ENCODE measurements around the gene ASB10. TPM values are rescaled to one million over a fixed set of nuclear protein-coding genes. Genes with fewer than 3 reads are reported as not detected.

ASB10 gene
- total and polyA plus RNA-seq, 2 of the 4 experiments (the other 2 are of a cell fraction), result not detected

DNA sequence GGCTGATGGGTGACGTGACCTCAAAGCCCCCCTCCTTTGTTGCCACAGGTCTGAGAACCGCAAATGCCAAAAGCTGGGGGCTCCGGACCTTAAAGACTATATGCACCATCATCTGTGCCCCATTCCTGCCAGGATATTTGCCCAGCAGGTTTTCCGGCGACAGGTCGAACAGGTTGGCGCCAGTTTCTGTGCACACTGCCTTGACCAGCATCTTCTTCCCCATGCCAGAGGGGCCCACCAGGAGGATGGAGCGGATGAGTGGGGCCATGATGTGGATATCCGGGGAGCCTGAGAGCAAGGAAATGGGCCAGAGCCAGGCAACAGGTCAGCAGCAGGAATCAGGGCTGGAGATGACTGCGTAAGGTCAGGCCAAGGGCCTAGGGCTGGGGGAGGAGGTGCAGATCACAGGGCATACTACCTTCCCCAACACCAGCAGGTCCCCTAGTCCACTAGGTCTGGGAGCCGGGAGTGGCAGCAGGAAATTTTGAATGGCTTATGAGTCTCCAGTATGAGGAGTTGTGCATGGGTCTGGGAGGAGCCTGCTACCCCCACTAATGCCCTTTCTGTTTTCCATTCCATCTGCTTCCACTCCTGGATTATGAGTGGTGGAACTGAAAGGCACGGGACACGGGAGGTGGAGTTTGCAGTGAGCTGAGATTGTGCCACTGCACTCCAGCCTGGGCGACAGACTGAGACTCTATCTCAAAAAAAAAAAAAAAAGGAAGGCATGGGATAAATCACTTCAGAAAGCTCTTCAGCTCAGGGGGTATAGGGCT lies 6.3 kb upstream of the ASB10 start:
- POLR2A ChIA-PET (ENCODE audit: unreplicated experiment), result no interaction called here
- CTCF ChIA-PET, result no interaction called here
- Histone ChIP-seq H3K4ac (ENCODE audit: low read depth, low read length) (no peak overlapping the region), H4K20me1 (ENCODE audit: insufficient read depth, low read length) (no peaks in the 10 kb centered on the region), H2AFZ (replicated peaks; ENCODE audit: low read length, poor library complexity) (no peak overlapping the region), H3K9me3 (ENCODE audit: control insufficient read depth, insufficient read depth, low read length) (no peaks in the 10 kb centered on the region), H2BK15ac (ENCODE audit: low read depth, low read length) (no peak overlapping the region), H3K27me3 (ENCODE audit: control insufficient read depth, insufficient read depth, low read length) (peaks cover 89% of the 10 kb centered on the region), H4K5ac (ENCODE audit: low read depth, low read length) (no peak overlapping the region), H2BK5ac (ENCODE audit: low read depth, low read length, poor library complexity, severe bottlenecking) (no peak overlapping the region), H2BK20ac (ENCODE audit: low read depth, low read length) (no peak overlapping the region), H3K9me1 (ENCODE audit: insufficient read depth, low read length) (no peaks in the 10 kb centered on the region), H3K56ac (ENCODE audit: extremely low read depth, insufficient read depth, low read length) (no peak overlapping the region), H3K14ac (replicated peaks; ENCODE audit: low read depth, low read length) (no peak overlapping the region), H3K9ac (ENCODE audit: low read depth, low read length) (no peak overlapping the region), H2BK120ac (ENCODE audit: low read depth, low read length) (no peak overlapping the region), H3K79me1 (ENCODE audit: low read depth in 1 of 2, low read length in 2 of 2) (no peaks in the 10 kb centered on the region), H3K27ac (ENCODE audit: insufficient read depth, low read length) (no peak overlapping the region), H3K36me3 (ENCODE audit: control insufficient read depth, insufficient read depth, low read length) (no peaks in the 10 kb centered on the region), H2AK9ac (replicated peaks; ENCODE audit: low read depth, low read length, poor library complexity) (no peak overlapping the region), H2AK5ac (ENCODE audit: low read depth, low read length) (no peak overlapping the region), H3K23ac (ENCODE audit: low read depth, low read length) (no peak overlapping the region), H3K4me3 (ENCODE audit: insufficient read depth, low read depth, low read length) (no peak overlapping the region), H4K91ac (ENCODE audit: insufficient read depth, low read depth, low read length) (no peak overlapping the region), H3K18ac (ENCODE audit: low read depth, low read length) (no peak overlapping the region), H3K4me2 (ENCODE audit: low read depth, low read length) (no peak overlapping the region), H4K8ac (ENCODE audit: low read depth in 2 of 2, low read length in 2 of 2) (no peak overlapping the region), H3K4me1 (ENCODE audit: control insufficient read depth, insufficient read depth, low read length) (no peaks in the 10 kb centered on the region)
- intact Hi-C loops (cut with micrococcal nuclease), result no loop called here
- no peak for TF ChIP-seq MXI1 (IDR thresholded peaks at IDR 0.05; ENCODE audit: borderline replicate concordance, low read depth, low read length)
- no peak for TF ChIP-seq RCOR1 (IDR thresholded peaks at IDR 0.05; ENCODE audit: insufficient replicate concordance, low read length)
- TF ChIP-seq MAZ (IDR thresholded peaks at IDR 0.05; ENCODE audit: borderline replicate concordance, low read depth, low read length), result no peak
- TF ChIP-seq USF2 (IDR thresholded peaks at IDR 0.05; ENCODE audit: low read depth, low read length), result no peak
- no peak for TF ChIP-seq BHLHE40 (IDR thresholded peaks at IDR 0.05; ENCODE audit: low read depth, low read length)
- TF ChIP-seq, protein P1, sequence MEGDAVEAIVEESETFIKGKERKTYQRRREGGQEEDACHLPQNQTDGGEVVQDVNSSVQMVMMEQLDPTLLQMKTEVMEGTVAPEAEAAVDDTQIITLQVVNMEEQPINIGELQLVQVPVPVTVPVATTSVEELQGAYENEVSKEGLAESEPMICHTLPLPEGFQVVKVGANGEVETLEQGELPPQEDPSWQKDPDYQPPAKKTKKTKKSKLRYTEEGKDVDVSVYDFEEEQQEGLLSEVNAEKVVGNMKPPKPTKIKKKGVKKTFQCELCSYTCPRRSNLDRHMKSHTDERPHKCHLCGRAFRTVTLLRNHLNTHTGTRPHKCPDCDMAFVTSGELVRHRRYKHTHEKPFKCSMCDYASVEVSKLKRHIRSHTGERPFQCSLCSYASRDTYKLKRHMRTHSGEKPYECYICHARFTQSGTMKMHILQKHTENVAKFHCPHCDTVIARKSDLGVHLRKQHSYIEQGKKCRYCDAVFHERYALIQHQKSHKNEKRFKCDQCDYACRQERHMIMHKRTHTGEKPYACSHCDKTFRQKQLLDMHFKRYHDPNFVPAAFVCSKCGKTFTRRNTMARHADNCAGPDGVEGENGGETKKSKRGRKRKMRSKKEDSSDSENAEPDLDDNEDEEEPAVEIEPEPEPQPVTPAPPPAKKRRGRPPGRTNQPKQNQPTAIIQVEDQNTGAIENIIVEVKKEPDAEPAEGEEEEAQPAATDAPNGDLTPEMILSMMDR (conservative IDR thresholded peaks at IDR 0.05; ENCODE audit: low read depth, low read length), result no peak
- TF ChIP-seq RFX5 (IDR thresholded peaks at IDR 0.05; ENCODE audit: low read depth, low read length), result no peak
- TF ChIP-seq FOS (IDR thresholded peaks at IDR 0.05; ENCODE audit: low read depth, low read length), result no peak
- in situ Hi-C loops (cut with MboI; ENCODE audit: low sequenced_read_pairs), result no loop called here
- dilution Hi-C loops (cut with HindIII; ENCODE audit: low sequenced_read_pairs, unreplicated experiment), result no loop called here
- ATAC-seq (ENCODE audit: low read depth) (no peak), DNase-seq (no peak)
- no TSS peak for BruUV-seq (replicated peaks)
- WGBS, 2 experiments (ENCODE audit: extremely low coverage in 2 of 2, insufficient read length in 1 of 2), result 77% methylated on average over 6 of the region's 14 CpGs; no CpG with 5 or more reads in 1 of the 2 experiments

Data from IMR-90 (cell line).